ENCODE data around the gene TAF15.

DNA sequence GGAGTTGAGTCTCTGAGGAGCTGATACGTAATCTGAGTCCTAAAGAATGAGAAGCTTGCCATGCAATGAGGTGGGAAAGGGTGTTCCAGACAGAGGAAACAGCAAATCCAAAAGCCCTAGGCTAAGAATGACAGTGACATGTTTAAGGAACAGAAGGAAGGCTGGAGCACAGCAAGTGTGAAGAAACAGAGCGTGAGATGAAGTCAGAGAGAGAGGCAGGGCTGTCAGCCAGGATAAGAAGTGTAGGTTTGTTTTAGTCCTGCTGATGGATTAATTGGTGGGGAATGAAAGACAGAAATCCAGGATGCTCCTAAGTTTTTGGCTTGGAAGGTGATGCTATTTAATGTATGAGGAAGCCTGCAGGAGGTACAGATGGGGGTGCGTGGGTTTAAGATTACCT is 28.3 kb upstream of the TAF15 start:
- TF ChIP-seq, protein P1, sequence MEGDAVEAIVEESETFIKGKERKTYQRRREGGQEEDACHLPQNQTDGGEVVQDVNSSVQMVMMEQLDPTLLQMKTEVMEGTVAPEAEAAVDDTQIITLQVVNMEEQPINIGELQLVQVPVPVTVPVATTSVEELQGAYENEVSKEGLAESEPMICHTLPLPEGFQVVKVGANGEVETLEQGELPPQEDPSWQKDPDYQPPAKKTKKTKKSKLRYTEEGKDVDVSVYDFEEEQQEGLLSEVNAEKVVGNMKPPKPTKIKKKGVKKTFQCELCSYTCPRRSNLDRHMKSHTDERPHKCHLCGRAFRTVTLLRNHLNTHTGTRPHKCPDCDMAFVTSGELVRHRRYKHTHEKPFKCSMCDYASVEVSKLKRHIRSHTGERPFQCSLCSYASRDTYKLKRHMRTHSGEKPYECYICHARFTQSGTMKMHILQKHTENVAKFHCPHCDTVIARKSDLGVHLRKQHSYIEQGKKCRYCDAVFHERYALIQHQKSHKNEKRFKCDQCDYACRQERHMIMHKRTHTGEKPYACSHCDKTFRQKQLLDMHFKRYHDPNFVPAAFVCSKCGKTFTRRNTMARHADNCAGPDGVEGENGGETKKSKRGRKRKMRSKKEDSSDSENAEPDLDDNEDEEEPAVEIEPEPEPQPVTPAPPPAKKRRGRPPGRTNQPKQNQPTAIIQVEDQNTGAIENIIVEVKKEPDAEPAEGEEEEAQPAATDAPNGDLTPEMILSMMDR (IDR thresholded peaks at IDR 0.05 in 4 of 5, conservative IDR thresholded peaks at IDR 0.05 in 1 of 5) = no peak
- TF ChIP-seq POLR2A (IDR thresholded peaks at IDR 0.05) = no peak

Measured in gastrocnemius medialis (tissue), 4 donors.